Stimulated activated CD4-positive, alpha-beta T cell treated with anti-CD3 and anti-CD28 coated beads, Interleukin-1b, Interleukin-23, amount 100 ng/mL, for 4 hours (primary cell): ENCODE results near the gene TMEM109.

Experiments
- DNase-seq, 2 donors: peaks; one replicate each; pipeline ENCODE4 v3.0.0-alpha.2; 2020; ENCODE audit warnings: low read depth in 2 of 2

The TMEM109 gene

GRCh38 chr11:60910281-60910687 lies 3.7 kb upstream of the TMEM109 start:
- no peak for DNase-seq

DNA sequence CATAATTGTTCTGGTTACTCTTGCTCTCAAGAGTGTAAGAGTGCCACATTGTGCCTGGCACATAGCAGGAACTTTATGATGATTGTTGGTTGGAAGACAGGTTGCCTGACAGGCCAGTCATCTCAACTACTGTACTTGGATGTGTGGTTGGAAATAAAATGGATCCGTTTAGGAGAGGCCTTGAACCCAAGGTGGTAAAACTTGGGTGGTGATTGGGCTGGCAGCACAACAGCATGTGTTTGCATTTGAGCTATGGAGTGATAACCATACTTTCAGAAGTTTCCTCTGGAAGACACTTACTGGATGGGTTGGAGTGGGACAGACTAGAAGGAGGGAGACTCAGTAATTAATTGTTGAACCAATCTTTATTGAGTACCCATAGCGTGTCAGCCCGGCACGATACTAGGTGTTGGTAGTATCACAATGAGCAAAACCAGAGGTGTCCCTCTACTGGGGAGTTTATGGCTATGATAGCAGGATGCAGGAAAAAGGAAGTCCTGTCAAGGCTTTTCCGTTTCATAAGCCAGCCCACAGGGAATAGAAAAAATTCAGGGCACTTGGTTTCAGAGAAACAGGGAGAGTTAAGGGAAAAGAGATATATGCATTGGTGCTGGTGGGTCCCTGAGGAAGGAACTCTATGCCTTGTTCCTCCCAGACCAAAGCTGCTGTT lies 3.1 kb upstream of the TMEM109 start:
- DNase-seq, result no peak

DNA sequence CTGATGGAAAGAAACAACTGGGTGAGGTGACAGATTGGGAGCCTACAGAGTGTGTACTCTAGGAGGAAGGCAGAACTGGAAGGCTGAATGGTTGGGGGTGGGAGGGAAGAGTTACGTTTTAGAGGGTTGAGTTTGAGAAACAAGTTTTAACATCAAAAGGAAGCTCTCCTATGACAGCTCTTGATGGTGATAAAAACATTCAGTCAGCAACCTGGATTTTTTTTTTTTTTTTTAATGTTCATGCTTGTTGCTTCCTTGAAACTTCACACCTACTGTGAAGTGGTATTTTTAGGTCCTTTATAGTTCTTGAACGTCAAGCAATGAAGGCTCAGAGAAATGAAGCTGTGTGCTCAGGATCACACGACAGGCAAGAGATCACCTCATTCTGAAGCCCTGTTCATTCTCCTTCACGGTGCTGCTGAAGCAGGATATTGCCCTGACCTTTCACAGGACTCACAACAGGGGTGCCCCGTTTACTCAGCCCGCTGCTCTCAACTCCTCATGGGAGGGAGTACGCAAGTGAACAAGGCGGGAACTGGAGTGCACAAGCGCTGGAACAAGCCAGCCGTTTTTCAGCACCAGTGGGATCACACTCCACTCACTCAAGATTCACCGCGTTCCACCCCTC lies 1.6 kb upstream of the TMEM109 start:
- DNase-seq, result no peak

DNA sequence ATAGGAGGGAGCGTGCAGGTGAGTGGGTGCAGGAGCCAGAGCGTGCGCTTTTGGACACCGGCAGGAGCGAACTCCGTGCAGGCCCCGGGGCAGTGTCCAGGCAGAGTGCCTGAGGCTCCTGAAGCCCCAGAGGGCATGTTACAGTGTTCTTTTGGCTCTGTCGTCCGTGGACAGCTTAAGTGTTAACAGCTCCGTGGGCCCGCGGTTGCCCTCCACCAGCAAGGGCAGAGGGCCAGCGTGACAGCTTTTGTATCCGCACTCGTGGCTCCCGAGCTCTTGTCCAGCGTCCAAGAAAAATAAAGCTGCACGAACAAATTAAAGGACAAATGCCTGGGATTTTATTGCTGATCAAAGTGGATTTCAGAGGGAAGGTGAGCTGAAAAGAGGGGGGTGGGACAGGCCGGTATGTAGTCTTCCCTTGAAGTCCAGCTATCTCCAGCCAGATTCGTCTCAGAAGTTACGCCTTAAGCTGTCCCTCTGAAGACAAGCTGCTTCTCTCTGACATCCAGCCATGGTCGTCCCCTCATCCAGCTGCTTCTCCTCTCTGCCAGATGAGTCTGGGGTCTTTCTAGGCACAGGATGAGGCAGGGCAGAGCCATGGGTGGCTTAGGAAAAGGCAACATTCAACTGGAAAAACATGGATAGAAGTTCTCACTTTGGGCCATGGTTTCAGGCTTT lies 968 bp upstream of the TMEM109 start:
- DNase-seq, result no peak

DNA sequence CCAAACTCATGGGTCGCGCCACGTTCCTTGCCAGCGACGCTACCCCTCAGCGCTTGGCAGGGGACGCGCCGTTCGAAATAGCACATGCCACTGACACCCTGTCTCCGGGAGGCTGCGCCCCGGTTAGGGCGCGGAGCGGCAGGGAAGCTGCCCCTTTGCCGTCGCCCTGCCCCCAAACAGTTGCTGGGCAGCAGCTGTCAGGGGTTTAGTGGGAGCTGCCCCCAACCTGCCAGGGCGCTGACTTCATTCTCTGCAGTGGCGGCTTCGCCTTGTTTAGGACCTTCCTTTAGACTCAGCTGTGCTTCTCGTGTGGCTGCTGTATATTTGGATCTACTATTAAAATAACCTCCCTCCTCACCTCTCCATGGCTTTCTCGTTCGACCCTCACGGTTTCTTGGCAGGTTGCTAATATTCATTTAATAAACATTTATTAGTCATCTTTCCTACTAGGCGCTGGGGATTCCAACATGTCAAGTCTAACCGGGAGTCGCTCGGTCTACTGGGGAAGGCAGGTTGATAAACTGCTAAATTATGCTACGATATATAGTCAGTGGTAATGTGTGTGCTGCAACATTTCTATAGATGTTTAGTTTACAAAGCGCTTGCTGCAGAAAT lies 782 bp downstream of the TMEM109 start:
- peak in 1 of 2 donors; percentile 25 for DNase-seq

- DNase-seq, result peak; percentile 58
Observed at GRCh38 chr11:60915248-60915914, 1.4 kb downstream of the TMEM109 start.

GRCh38 chr11:60916669-60917206 lies 2.8 kb downstream of the TMEM109 start:
- no peak for DNase-seq

GRCh38 chr11:60917267-60917666 lies 3.3 kb downstream of the TMEM109 start:
- no peak for DNase-seq

DNA sequence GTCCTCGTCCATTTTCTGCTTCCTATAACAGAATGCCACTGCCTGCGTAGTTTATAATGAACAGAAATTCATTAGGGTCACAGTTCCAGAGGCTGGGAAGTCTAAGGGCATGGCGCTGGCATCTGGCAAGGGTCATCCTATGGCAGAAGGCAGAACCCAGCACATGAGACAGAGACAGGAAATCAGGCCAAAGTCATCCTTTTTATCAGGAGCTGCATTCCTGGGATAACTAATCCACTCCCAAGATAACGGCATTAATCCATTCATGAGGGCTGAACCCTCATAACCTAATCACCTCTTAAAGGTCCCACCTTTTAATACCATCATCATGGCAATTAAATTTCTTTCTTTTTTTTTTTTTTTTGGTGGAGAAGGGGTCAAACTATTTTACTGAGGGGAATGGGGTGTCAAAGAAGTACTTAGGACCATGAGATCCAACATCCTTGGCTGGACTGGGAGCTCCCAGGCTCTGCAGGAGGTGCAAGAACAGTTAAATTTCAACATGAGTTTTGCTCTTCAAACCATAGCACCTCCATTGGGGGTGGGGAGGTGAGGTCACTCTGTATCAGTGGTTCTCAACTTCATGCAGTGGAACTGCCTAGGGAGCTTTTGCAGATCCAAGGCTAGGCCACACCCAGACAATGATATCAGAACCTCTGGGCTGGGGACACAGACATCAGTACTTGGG lies 4.4 kb downstream of the TMEM109 start:
- no peak for DNase-seq

DNA sequence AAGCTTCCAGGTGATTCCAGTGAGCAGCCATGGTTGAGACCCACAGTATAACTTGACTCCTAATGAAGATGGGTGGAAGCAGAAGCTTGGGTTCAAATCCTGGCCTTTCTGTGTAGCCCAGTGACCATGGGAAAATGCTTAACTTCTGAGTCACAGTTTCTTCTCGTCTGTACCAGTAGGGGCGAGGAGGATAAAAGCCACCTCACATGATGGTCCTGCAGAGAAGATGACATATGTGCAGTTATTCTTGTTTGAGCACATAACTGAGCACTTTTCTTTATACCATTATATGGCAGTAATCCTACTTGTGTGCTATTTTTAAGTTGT lies 4.9 kb downstream of the TMEM109 start:
- no peak for DNase-seq

DNA sequence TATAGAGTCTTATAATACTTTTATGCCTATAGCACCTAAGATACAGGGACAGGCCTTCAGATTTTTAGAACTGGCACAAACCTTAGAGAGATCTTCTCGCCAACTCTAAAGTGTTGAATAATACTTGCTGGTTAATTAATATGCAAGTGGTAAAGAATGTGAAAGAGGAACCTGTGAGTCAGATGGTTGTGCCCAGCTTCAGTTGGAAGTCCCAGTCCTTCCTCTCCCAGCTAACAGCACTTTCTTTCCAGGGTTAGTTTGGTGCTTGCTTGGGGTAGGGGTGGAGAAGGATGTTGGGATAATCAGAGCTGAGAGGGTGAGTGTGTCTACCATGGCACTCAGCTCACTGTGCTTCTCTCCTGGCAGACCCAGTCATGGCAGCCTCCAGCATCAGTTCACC lies 5.4 kb downstream of the TMEM109 start:
- DNase-seq, result no peak

DNA sequence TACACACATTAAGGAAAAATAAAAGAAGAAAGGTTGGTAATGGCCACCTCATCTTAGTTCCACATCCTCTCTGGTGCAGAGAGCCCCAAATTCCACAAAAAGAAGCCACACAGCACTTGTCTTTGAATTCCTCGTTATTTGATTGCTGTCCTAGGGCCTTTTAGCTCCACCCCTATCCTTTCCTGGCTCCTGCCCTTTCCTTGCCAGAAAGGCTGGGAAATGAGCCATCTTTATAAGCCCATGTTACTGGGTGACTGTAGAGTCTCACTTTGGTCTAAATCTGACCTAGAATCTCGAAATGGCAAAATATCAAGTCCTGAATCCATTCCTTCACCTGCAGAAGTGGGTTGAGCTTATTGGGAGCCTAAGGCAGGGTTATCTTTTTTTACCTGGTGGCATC lies 6.0 kb downstream of the TMEM109 start:
- DNase-seq, result no peak

- DNase-seq, result no peak
Observed at GRCh38 chr11:60921259-60921658, 7.3 kb downstream of the TMEM109 start.

- DNase-seq, result no peak
Observed at GRCh38 chr11:60921777-60922335, 7.9 kb downstream of the TMEM109 start.

DNA sequence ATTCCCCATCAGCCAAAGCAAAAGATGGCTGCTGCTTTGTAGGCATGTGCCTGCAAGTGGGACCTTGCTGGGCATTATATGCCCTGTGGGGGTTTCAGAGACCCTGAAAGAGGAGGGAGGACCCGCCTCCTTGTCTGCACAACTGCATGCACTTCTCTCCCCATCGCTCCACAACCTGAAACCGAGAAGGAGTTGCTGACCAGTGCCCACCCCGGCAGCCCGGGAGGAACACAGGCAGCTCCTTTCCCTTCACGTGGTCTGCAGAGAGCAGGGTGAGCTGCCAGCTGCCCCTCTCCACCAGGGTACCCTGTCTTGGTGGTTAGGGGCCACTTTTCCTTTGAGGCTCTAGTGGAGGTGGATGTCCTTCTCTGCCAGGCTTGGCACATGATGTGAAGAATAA lies 8.9 kb downstream of the TMEM109 start:
- DNase-seq, result no peak

- DNase-seq, result no peak
Observed at GRCh38 chr11:60923326-60923725, 9.4 kb downstream of the TMEM109 start.

GRCh38 chr11:60923800-60924109 lies 9.8 kb downstream of the TMEM109 start:
- no peak for DNase-seq

- no peak for DNase-seq
Observed at GRCh38 chr11:60924110-60924905, 10.3 kb downstream of the TMEM109 start, which contains the start of gene TMEM132A. Gene TMEM132A, plus strand, starts transcription at chr11:60924460. Its CDS starts 174 bp downstream, at chr11:60924634.

GRCh38 chr11:60924906-60925853 lies 11.2 kb downstream of the TMEM109 start:
- no peak for DNase-seq
